HepG2 (cell line): ENCODE measurements around the gene CMTM8. TPM values are rescaled to one million over a fixed set of nuclear protein-coding genes. Genes with fewer than 3 reads are reported as not detected.

ENCODE experiments used
- CENPT ChIP-seq: sonication (generic); formaldehyde crosslinking; IDR thresholded peaks from 2 replicates; pipeline ENCODE4 v1.8.0; 2022; ENCODE audit warnings: low read depth, mild to moderate bottlenecking, moderate library complexity, missing genetic modification reagents
- ETV6 ChIP-seq: sonication (generic); formaldehyde crosslinking; conservative IDR thresholded peaks from 2 replicates; pipeline ENCODE4 v1.4.0; 2020; ENCODE audit warnings: missing genetic modification reagents
- FOXO4 ChIP-seq: sonication (generic); formaldehyde crosslinking; conservative IDR thresholded peaks from 2 replicates; pipeline ENCODE4 v1.8.1; 2023; ENCODE audit warnings: missing genetic modification reagents
- KAT7 ChIP-seq: IDR thresholded peaks from 2 replicates; pipeline ENCODE4 v1.6.1; 2018; ENCODE audit warnings: borderline replicate concordance, missing compliant biosample characterization
- KAT8 ChIP-seq: IDR thresholded peaks from 2 replicates; pipeline ENCODE4 v1.6.1; 2016; ENCODE audit warnings: missing genetic modification reagents, missing compliant biosample characterization
- SRY ChIP-seq: sonication (generic); formaldehyde crosslinking; IDR thresholded peaks from 2 replicates; pipeline ENCODE4 v1.8.0; 2022; ENCODE audit warnings: mild to moderate bottlenecking, missing genetic modification reagents
- STAT5B ChIP-seq: sonication (generic); formaldehyde crosslinking; IDR thresholded peaks from 2 replicates; pipeline ENCODE4 v1.4.0; 2020; ENCODE audit warnings: missing genetic modification reagents
- ZNF414 ChIP-seq: sonication (generic); formaldehyde crosslinking; IDR thresholded peaks from 2 replicates; pipeline ENCODE4 v1.5.0; 2020; ENCODE audit warnings: missing genetic modification reagents
- ZNF552 ChIP-seq: sonication (generic); formaldehyde crosslinking; IDR thresholded peaks from 2 replicates; pipeline ENCODE4 v1.9.0; 2022; ENCODE audit warnings: missing genetic modification reagents, mild to moderate bottlenecking, borderline replicate concordance
- polyA plus RNA-seq, 8 experiments: library from polyadenylated mRNA; depleted of rRNA in 3 of 8; stranded (reverse) in 7 of 8; unstranded in 1 of 8; fragments of >200 nt; fragmentation: Illumina TruSeq in 4 of 8; extraction: Trizol in 4 of 8; gene quantifications; 2 replicates each; pipeline versions ENCODE4 v1.2.1 to v1.2.3, GENCODE V29; 2011 to 2016; ENCODE audit warnings: low read depth in 4 of 8, missing spikeins in 1 of 8, mixed read lengths in 1 of 8; ENCODE audit not compliant: insufficient read depth in 1 of 8
- total RNA-seq, 5 experiments: library from RNA; depleted of rRNA; stranded (reverse); fragments of >200 nt; fragmentation: Illumina TruSeq; extraction: Trizol; gene quantifications; 2 replicates each; pipeline ENCODE4 v1.2.3, GENCODE V29; 2016; ENCODE audit warnings: low read depth in 1 of 5
- TF ChIP-seq, protein P1 (sequence below): IDR thresholded peaks from 2 replicates; pipeline ENCODE4 v1.6.1; 2012; ENCODE audit warnings: low read length, improper control_type of control experiment
- TF ChIP-seq, protein P2 (sequence below): sonication (generic); formaldehyde crosslinking; IDR thresholded peaks from 2 replicates; pipeline ENCODE4 v1.5.0; 2020; ENCODE audit warnings: missing genetic modification reagents
- TF ChIP-seq, protein P3 (sequence below): sonication (generic); formaldehyde crosslinking; IDR thresholded peaks from 2 replicates; pipeline ENCODE4 v1.8.1; 2023; ENCODE audit warnings: mild to moderate bottlenecking, inconsistent platforms, moderate library complexity, missing genetic modification reagents, borderline replicate concordance
- TF ChIP-seq, protein P4 (sequence below): sonication (generic); formaldehyde crosslinking; IDR thresholded peaks from 2 replicates; pipeline ENCODE4 v1.9.0; 2021; ENCODE audit warnings: missing genetic modification reagents, borderline replicate concordance

CMTM8 gene
- total and polyA plus RNA-seq, 2 of the 13 experiments (the other 11 are each of a cell fraction or from before 2014, with no cell fraction given) = 8.9 to 15.8 TPM

GRCh38 chr3:32391643-32392535 is 153.4 kb downstream of the CMTM8 start, which contains the start of gene CMTM7 (continued):
- TF ChIP-seq, protein P1, sequence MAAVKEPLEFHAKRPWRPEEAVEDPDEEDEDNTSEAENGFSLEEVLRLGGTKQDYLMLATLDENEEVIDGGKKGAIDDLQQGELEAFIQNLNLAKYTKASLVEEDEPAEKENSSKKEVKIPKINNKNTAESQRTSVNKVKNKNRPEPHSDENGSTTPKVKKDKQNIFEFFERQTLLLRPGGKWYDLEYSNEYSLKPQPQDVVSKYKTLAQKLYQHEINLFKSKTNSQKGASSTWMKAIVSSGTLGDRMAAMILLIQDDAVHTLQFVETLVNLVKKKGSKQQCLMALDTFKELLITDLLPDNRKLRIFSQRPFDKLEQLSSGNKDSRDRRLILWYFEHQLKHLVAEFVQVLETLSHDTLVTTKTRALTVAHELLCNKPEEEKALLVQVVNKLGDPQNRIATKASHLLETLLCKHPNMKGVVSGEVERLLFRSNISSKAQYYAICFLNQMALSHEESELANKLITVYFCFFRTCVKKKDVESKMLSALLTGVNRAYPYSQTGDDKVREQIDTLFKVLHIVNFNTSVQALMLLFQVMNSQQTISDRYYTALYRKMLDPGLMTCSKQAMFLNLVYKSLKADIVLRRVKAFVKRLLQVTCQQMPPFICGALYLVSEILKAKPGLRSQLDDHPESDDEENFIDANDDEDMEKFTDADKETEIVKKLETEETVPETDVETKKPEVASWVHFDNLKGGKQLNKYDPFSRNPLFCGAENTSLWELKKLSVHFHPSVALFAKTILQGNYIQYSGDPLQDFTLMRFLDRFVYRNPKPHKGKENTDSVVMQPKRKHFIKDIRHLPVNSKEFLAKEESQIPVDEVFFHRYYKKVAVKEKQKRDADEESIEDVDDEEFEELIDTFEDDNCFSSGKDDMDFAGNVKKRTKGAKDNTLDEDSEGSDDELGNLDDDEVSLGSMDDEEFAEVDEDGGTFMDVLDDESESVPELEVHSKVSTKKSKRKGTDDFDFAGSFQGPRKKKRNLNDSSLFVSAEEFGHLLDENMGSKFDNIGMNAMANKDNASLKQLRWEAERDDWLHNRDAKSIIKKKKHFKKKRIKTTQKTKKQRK = no peak
- TF ChIP-seq FOXO4 (CRISPR knock-in tag) (0 out of 2 replicates have a peak, but pooled peaks have one; percentile 47), ETV6 (CRISPR knock-in tag) (no peak), CENPT (peak; percentile 87; the same call in 1 of the 2 replicates), KAT7 (CRISPR knock-in tag) (peak; percentile 25; the same call in 1 of the 2 replicates), SRY (CRISPR knock-in tag) (peak; percentile 63; the same call in 1 of the 2 replicates), ZNF414 (CRISPR knock-in tag) (no peak), STAT5B (no peak), ZNF552 (CRISPR knock-in tag) (no peak), KAT8 (CRISPR knock-in tag) (peak; percentile 34; the same call in 1 of the 2 replicates)
- TF ChIP-seq, protein P2, sequence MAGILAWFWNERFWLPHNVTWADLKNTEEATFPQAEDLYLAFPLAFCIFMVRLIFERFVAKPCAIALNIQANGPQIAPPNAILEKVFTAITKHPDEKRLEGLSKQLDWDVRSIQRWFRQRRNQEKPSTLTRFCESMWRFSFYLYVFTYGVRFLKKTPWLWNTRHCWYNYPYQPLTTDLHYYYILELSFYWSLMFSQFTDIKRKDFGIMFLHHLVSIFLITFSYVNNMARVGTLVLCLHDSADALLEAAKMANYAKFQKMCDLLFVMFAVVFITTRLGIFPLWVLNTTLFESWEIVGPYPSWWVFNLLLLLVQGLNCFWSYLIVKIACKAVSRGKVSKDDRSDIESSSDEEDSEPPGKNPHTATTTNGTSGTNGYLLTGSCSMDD (CRISPR knock-in tag) = no peak
- TF ChIP-seq, protein P3, sequence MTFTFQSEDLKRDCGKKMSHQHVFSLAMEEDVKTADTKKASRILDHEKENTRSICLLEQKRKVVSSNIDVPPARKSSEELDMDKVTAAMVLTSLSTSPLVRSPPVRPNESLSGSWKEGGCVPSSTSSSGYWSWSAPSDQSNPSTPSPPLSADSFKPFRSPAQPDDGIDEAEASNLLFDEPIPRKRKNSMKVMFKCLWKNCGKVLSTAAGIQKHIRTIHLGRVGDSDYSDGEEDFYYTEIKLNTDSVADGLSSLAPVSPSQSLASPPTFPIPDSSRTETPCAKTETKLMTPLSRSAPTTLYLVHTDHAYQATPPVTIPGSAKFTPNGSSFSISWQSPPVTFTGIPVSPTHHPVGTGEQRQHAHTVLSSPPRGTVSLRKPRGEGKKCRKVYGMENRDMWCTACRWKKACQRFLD (CRISPR knock-in tag) = no peak
- TF ChIP-seq, protein P4, sequence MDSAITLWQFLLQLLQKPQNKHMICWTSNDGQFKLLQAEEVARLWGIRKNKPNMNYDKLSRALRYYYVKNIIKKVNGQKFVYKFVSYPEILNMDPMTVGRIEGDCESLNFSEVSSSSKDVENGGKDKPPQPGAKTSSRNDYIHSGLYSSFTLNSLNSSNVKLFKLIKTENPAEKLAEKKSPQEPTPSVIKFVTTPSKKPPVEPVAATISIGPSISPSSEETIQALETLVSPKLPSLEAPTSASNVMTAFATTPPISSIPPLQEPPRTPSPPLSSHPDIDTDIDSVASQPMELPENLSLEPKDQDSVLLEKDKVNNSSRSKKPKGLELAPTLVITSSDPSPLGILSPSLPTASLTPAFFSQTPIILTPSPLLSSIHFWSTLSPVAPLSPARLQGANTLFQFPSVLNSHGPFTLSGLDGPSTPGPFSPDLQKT (CRISPR knock-in tag) = no peak
